ENCODE results near the gene DHX15.

DHX15 gene

DNA sequence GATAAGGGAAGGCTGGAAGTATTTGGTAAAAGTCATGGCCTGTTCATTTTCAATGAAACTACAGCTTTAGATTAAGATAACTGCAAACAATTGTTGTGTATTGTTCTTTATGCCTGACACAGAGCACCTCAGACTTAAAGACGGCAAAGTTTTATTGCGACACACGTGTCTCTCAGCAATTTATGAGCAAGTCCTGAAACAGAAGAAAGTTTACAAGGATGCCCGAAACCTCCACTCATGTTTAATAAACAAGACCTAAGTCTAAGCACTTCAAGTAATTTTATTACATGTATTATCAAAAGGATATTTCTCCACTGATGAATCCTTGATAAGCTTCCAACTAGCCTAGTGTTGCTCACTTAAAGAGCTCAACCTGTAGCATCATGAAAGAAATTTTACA is 51.0 kb downstream of the DHX15 start:
- no peak for TF ChIP-seq CTCF (IDR thresholded peaks at IDR 0.05; ENCODE audit: low read depth, low read length)
- no peak overlapping the region for H3K4me3 ChIP-seq (replicated peaks in 1 of 2; ENCODE audit: low read depth in 2 of 2, low read length in 2 of 2)
- DNase-seq (ENCODE audit: low read depth in 2 of 2): peak in 1 of 2 donors; percentile 43

DNA sequence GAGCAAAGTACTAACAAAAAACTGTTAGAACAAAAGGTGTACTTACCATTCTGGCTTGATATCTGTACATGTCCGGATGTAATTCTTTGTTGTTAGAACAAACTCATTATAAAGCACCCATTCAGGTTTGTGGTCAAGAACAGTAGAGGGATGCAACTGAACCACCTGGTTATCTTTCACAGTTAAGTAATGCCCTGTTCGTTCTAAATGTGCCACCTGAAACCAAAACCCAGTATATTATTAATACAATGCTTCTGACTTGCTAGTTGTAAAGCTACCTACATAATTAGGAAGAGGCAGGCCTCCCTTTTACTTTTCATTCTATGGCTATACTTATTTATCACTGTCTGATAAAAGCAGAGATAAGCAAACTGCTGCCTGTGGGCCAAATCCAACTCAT is 54.8 kb downstream of the DHX15 start:
- TF ChIP-seq CTCF (IDR thresholded peaks at IDR 0.05; ENCODE audit: low read depth, low read length): no peak
- H3K4me3 ChIP-seq (replicated peaks in 1 of 2; ENCODE audit: low read depth in 2 of 2, low read length in 2 of 2): no peak overlapping the region
- no peak for DNase-seq (ENCODE audit: low read depth in 2 of 2)

- no peak for DNase-seq (ENCODE audit: low read depth in 2 of 2)
- no peak for TF ChIP-seq CTCF (IDR thresholded peaks at IDR 0.05; ENCODE audit: low read depth, low read length)
- no peak overlapping the region for H3K4me3 ChIP-seq (replicated peaks in 1 of 2; ENCODE audit: low read depth in 2 of 2, low read length in 2 of 2)
Measured at GRCh38 chr4:24527371-24527770, 57.0 kb downstream of the DHX15 start.

DNA sequence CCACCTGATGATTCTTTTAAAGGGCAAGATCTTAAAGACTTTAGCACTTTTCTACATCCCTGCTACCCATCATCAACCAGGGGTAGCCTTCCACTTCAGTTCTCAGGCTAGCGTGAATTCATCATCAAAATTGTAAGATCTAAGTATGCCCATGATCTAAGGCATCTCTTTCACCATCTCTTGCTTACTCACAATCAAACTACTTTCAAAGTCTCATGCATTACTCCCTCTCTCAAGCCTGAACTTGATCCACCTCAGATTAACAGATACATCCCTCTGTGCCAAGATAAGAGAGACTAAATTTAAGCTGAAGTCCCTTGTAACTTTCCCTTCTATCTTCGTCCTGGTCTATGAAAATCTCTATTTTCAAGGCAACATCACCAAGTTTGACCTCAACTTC is 62.8 kb downstream of the DHX15 start:
- no peak for DNase-seq (ENCODE audit: low read depth in 2 of 2)
- H3K4me3 ChIP-seq (replicated peaks in 1 of 2; ENCODE audit: low read depth in 2 of 2, low read length in 2 of 2): no peak overlapping the region
- TF ChIP-seq CTCF (IDR thresholded peaks at IDR 0.05; ENCODE audit: low read depth, low read length): no peak

GRCh38 chr4:24519649-24520048 is 64.7 kb downstream of the DHX15 start:
- H3K4me3 ChIP-seq (replicated peaks in 1 of 2; ENCODE audit: low read depth in 2 of 2, low read length in 2 of 2): no peak overlapping the region
- DNase-seq (ENCODE audit: low read depth in 2 of 2): peak; percentile 42 to 57
- TF ChIP-seq CTCF (IDR thresholded peaks at IDR 0.05; ENCODE audit: low read depth, low read length): no peak

GRCh38 chr4:24517676-24518075 is 66.7 kb downstream of the DHX15 start:
- no peak for TF ChIP-seq CTCF (IDR thresholded peaks at IDR 0.05; ENCODE audit: low read depth, low read length)
- DNase-seq (ENCODE audit: low read depth in 2 of 2): no peak
- H3K4me3 ChIP-seq (replicated peaks in 1 of 2; ENCODE audit: low read depth in 2 of 2, low read length in 2 of 2): no peak overlapping the region

GRCh38 chr4:24516926-24517325 is 67.4 kb downstream of the DHX15 start:
- no peak for DNase-seq (ENCODE audit: low read depth in 2 of 2)
- no peak overlapping the region for H3K4me3 ChIP-seq (replicated peaks in 1 of 2; ENCODE audit: low read depth in 2 of 2, low read length in 2 of 2)
- no peak for TF ChIP-seq CTCF (IDR thresholded peaks at IDR 0.05; ENCODE audit: low read depth, low read length)

Data from cardiac fibroblast (primary cell).